ENCODE measurements around the gene TMEM273. TPM values are rescaled to one million over a fixed set of nuclear protein-coding genes. Genes with fewer than 3 reads are reported as not detected.

TMEM273 gene
- total RNA-seq, 2 donors from 2014 or later: 14.3 to 14.8 TPM

GRCh38 chr10:49163741-49164140 is 24.4 kb downstream of the TMEM273 start:
- H3K36me3 ChIP-seq: no peaks in the 10 kb centered on the region
- H3K27ac ChIP-seq: no peak overlapping the region
- no peaks in the 10 kb centered on the region for H3K27me3 ChIP-seq
- DNase-seq (ENCODE audit: low spot score): no peak
- H3K4me1 ChIP-seq: peaks cover 0 to 12% of the 10 kb centered on the region in 2 donors
- no peak overlapping the region for H3K4me3 ChIP-seq
- TF ChIP-seq, protein P1, sequence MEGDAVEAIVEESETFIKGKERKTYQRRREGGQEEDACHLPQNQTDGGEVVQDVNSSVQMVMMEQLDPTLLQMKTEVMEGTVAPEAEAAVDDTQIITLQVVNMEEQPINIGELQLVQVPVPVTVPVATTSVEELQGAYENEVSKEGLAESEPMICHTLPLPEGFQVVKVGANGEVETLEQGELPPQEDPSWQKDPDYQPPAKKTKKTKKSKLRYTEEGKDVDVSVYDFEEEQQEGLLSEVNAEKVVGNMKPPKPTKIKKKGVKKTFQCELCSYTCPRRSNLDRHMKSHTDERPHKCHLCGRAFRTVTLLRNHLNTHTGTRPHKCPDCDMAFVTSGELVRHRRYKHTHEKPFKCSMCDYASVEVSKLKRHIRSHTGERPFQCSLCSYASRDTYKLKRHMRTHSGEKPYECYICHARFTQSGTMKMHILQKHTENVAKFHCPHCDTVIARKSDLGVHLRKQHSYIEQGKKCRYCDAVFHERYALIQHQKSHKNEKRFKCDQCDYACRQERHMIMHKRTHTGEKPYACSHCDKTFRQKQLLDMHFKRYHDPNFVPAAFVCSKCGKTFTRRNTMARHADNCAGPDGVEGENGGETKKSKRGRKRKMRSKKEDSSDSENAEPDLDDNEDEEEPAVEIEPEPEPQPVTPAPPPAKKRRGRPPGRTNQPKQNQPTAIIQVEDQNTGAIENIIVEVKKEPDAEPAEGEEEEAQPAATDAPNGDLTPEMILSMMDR (IDR thresholded peaks at IDR 0.05): no peak
- H3K9me3 ChIP-seq: no peaks in the 10 kb centered on the region

- peaks cover 0 to 8% of the 10 kb centered on the region in 2 donors for H3K4me1 ChIP-seq
- no peak for DNase-seq (ENCODE audit: low spot score)
- TF ChIP-seq, protein P1 (IDR thresholded peaks at IDR 0.05): no peak
Measured at GRCh38 chr10:49162761-49163310, 25.4 kb downstream of the TMEM273 start.

DNA sequence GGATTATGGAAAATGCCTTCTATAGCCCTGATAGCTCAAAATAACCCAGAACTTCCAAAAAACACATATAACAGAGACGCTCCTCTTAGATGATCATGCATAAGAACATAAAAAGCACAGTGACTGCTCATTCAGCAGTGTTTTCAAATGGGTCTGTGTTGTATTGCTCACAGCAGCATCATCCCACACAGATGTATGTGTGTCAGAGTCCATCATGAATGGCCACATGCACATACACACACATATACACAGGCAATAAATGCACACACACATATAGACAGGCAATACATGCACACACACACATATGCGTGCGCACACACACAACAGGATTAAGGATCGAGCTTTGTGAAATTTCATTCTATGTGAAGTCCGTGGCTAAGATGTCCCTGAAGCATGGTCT is 26.1 kb downstream of the TMEM273 start:
- Histone ChIP-seq H3K9me3 (no peaks in the 10 kb centered on the region), H3K27ac (no peak overlapping the region), H3K4me1 (no peaks in the 10 kb centered on the region), H3K36me3 (no peaks in the 10 kb centered on the region), H3K4me3 (no peak overlapping the region), H3K27me3 (no peaks in the 10 kb centered on the region)
- no peak for DNase-seq (ENCODE audit: low spot score)
- TF ChIP-seq, protein P1 (IDR thresholded peaks at IDR 0.05): no peak

More at GRCh38 chr10:49162761-49163310, 25.4 kb downstream of the TMEM273 start:
- no peak overlapping the region for H3K4me3 ChIP-seq
- H3K27me3 ChIP-seq: no peaks in the 10 kb centered on the region
- no peaks in the 10 kb centered on the region for H3K36me3 ChIP-seq
- H3K9me3 ChIP-seq: no peaks in the 10 kb centered on the region
- H3K27ac ChIP-seq: no peak overlapping the region

DNA sequence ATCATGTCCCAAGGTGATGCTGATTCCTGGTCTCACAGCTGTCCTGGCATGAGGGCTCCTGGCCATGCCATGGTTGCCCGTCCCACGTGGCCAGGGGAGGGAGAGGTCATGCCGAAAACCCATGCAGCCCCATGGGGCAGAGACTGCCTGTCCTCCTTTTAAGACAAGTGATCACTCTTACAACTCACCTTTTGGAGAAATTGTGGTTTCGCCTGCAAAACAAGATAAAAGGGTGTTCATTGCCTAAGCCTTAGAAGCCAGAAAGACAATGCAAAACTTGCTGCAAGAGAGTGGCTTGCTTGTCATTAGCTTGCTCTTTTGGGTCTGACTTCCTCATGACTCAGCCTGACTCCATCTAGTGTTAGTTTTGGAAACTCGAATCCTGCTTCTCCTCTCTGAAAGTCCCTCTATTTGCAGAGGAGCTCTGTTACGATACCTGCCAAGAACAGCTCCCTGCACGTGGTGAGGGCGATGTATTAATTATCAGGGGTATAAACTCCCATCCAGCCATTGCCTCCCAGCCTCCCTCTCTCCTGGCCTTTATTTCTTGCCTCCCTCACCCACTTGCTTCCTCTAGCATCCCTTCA is 26.7 kb downstream of the TMEM273 start:
- TF ChIP-seq, protein P1 (IDR thresholded peaks at IDR 0.05): peak; percentile 17 to 63
- DNase-seq (ENCODE audit: low spot score): no peak

DNA sequence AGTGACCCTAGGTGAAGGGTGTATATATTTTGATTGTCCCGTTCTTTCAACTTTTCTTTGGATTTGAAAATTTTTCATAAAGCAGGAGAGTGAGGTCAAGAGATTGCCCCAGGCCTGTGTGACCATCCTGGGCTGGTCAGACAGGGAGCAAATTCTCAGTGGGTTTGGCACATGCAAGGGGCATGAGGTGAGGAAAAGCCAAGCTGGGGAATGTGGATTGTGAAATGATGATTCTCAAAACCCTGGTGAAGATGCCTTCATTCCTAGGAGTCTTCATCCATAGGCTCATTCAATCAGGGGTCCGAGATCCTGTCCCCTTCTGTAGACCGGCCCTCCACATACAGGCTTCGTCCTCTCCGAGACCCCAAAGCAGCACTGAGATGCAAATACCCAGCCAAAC is 27.4 kb downstream of the TMEM273 start:
- no peaks in the 10 kb centered on the region for H3K27me3 ChIP-seq
- H3K4me3 ChIP-seq: no peak overlapping the region
- H3K36me3 ChIP-seq: no peaks in the 10 kb centered on the region
- no peak overlapping the region for H3K27ac ChIP-seq
- H3K9me3 ChIP-seq: no peaks in the 10 kb centered on the region
- no peaks in the 10 kb centered on the region for H3K4me1 ChIP-seq
- no peak for DNase-seq (ENCODE audit: low spot score)
- TF ChIP-seq, protein P1 (IDR thresholded peaks at IDR 0.05): no peak

More for the DNA sequence above, 26.7 kb downstream of the TMEM273 start:
- H3K4me3 ChIP-seq: no peak overlapping the region
- H3K27me3 ChIP-seq: no peaks in the 10 kb centered on the region
- H3K36me3 ChIP-seq: no peaks in the 10 kb centered on the region
- H3K27ac ChIP-seq: no peak overlapping the region
- H3K9me3 ChIP-seq: no peaks in the 10 kb centered on the region
- H3K4me1 ChIP-seq: no peaks in the 10 kb centered on the region

DNA sequence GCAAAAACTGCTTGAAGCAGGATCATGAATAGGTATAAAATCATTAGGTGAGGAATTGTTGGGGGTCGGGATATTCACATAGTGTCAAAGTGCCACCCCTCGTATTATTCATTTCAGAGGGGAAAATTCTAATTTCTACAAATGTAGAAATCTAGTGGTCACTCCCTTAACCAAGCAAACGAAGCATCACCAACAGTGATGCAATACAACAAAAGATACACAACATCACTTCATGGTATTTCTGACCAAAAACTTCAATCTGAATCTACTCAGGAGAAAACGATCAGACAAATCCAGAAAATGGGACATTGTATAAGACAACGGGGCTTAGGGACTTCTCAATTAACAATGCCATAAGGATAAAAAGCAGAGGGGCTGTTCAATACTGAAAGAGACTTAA is 28.1 kb downstream of the TMEM273 start:
- H3K4me1 ChIP-seq: no peaks in the 10 kb centered on the region
- DNase-seq (ENCODE audit: low spot score): no peak
- TF ChIP-seq, protein P1 (IDR thresholded peaks at IDR 0.05): no peak
- H3K27ac ChIP-seq: no peak overlapping the region
- no peak overlapping the region for H3K4me3 ChIP-seq
- H3K9me3 ChIP-seq: no peaks in the 10 kb centered on the region
- no peaks in the 10 kb centered on the region for H3K27me3 ChIP-seq
- no peaks in the 10 kb centered on the region for H3K36me3 ChIP-seq
